Measurements from ENCODE around the gene MSRB3. TPM values are rescaled to one million over a fixed set of nuclear protein-coding genes. Genes with fewer than 3 reads are reported as not detected.

The MSRB3 gene
- total RNA-seq, 1 donor from 2014 or later, result 3.7 TPM

DNA sequence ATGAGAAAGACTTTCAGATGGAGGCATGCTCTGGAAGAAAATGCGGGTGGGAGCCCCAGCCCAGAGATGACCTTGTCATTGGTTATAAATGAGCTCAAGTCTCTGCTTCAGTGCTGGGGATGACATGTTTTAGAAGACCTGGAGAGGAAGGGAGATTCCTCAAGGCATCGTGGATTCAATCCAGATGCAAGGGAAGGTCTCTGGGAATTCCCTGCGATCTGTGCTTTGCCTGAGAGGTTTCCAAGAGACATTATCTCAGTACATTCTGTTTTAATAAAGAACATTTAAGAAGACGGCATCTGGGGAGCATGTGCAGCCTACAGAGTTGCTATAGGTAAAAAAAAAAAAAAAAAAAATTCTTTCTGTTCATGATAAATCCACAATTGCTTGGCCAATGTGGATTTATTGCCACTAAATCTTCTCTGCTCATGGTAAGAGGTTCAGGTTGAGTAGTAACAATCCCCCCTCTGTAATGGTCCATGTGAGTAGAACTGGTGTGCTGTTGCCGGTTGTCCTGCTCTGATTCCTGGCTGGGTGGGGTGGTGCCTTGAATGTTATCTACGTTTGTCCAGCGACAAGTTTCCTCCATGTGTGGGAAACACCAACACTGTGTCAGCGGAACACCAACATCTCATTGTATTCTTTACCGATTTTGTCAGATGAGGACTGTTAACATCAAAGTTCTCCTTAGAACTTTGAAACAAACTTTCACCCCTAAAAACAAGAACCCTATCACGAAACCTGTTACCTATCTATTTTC lies 230.0 kb downstream of the MSRB3 start:
- H3K79me2 ChIP-seq (ENCODE audit: low read depth), result no peaks in the 10 kb centered on the region
- H3K36me3 Mint-ChIP-seq, result peaks cover 8% of the 10 kb centered on the region
- H3K4me3 Mint-ChIP-seq, result peak overlapping the region; percentile 1
- peaks cover 21% of the 10 kb centered on the region for H3K9me3 Mint-ChIP-seq
- H3K36me3 ChIP-seq, result no peaks in the 10 kb centered on the region
- H3K27me3 Mint-ChIP-seq (ENCODE audit: insufficient read depth, low read depth), result peaks cover 36% of the 10 kb centered on the region
- TF ChIP-seq CTCF (IDR thresholded peaks at IDR 0.05) (no peak), EZH2 (IDR thresholded peaks at IDR 0.05) (no peak), EZH2phosphoT487 (IDR thresholded peaks at IDR 0.05) (no peak)
- H4K20me1 ChIP-seq (ENCODE audit: low read depth), result peaks cover 22% of the 10 kb centered on the region
- peaks cover 76% of the 10 kb centered on the region for H3K4me1 Mint-ChIP-seq
- H3K27me3 ChIP-seq, result peaks cover 82% of the 10 kb centered on the region
- no peak overlapping the region for H2AFZ ChIP-seq (replicated peaks)
- H3F3A ChIP-seq (ENCODE audit: low read depth), result peaks cover 20% of the 10 kb centered on the region
- no peak overlapping the region for H3K4me3 ChIP-seq
- H3K4me2 ChIP-seq, result no peak overlapping the region
- H3K4me1 ChIP-seq, result peaks cover 16% of the 10 kb centered on the region
- H3K27ac ChIP-seq, result no peak overlapping the region
- no peaks in the 10 kb centered on the region for H3K9me3 ChIP-seq (ENCODE audit: low read depth)
- H3K27ac Mint-ChIP-seq, result no peak overlapping the region
- no peak overlapping the region for H3K9ac ChIP-seq
- DNase-seq (ENCODE audit: low spot score), result no peak

DNA sequence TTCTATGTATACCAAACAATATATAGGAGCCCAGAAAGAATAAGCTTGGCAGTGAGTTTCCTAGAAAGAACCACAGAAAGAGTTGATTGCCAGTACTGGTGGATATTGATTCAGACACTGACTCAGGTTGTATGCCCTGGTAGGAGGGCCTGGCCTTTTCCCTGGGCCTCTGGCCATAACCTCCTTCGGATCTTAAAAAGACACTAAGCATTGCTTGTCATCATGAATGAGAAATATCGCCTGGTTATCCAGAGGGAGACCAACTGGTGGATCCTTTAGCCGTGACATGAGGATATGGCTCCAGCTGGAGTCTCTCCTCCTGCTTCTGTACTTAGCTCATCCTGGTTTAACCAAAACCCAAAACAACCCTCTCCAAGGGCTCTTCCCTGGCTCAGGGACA lies 231.5 kb downstream of the MSRB3 start:
- Mint-ChIP-seq H3K27me3 (ENCODE audit: insufficient read depth, low read depth) (peaks cover 44% of the 10 kb centered on the region), H3K4me1 (peaks cover 66% of the 10 kb centered on the region), H3K36me3 (peaks cover 6% of the 10 kb centered on the region), H3K9me3 (peaks cover 23% of the 10 kb centered on the region), H3K4me3 (peak overlapping the region; percentile 76), H3K27ac (peak overlapping the region; percentile 95)
- Histone ChIP-seq H3K4me1 (peaks cover 16% of the 10 kb centered on the region), H4K20me1 (ENCODE audit: low read depth) (peaks cover 22% of the 10 kb centered on the region), H3K4me3 (peak overlapping the region; percentile 20), H3K9ac (no peak overlapping the region), H3K79me2 (ENCODE audit: low read depth) (no peaks in the 10 kb centered on the region), H3K36me3 (no peaks in the 10 kb centered on the region), H3K27ac (no peak overlapping the region), H3K9me3 (ENCODE audit: low read depth) (no peaks in the 10 kb centered on the region), H3K27me3 (peaks cover 98% of the 10 kb centered on the region), H3F3A (ENCODE audit: low read depth) (peaks cover 20% of the 10 kb centered on the region), H2AFZ (replicated peaks) (no peak overlapping the region), H3K4me2 (peak overlapping the region; percentile 66)
- no peak for DNase-seq (ENCODE audit: low spot score)
- TF ChIP-seq EZH2phosphoT487 (IDR thresholded peaks at IDR 0.05) (no peak), EZH2 (IDR thresholded peaks at IDR 0.05) (no peak), CTCF (IDR thresholded peaks at IDR 0.05) (no peak)

- Mint-ChIP-seq H3K9me3 (peaks cover 23% of the 10 kb centered on the region), H3K36me3 (peaks cover 6% of the 10 kb centered on the region), H3K27me3 (ENCODE audit: insufficient read depth, low read depth) (peaks cover 44% of the 10 kb centered on the region), H3K4me3 (peak overlapping the region; percentile 76), H3K27ac (peak overlapping the region; percentile 97), H3K4me1 (peaks cover 60% of the 10 kb centered on the region)
- H3K27me3 ChIP-seq, result peaks cover 100% of the 10 kb centered on the region
- no peak overlapping the region for H2AFZ ChIP-seq (replicated peaks)
- TF ChIP-seq EZH2phosphoT487 (IDR thresholded peaks at IDR 0.05) (peak; percentile 44), CTCF (IDR thresholded peaks at IDR 0.05) (no peak)
- peaks cover 20% of the 10 kb centered on the region for H3F3A ChIP-seq (ENCODE audit: low read depth)
- H4K20me1 ChIP-seq (ENCODE audit: low read depth), result peaks cover 22% of the 10 kb centered on the region
- H3K9me3 ChIP-seq (ENCODE audit: low read depth), result no peaks in the 10 kb centered on the region
- DNase-seq (ENCODE audit: low spot score), result peak; percentile 89
- peaks cover 16% of the 10 kb centered on the region for H3K4me1 ChIP-seq
- H3K79me2 ChIP-seq (ENCODE audit: low read depth), result no peaks in the 10 kb centered on the region
- no peak overlapping the region for H3K27ac ChIP-seq
- no peak overlapping the region for H3K9ac ChIP-seq
- H3K36me3 ChIP-seq, result no peaks in the 10 kb centered on the region
- peak overlapping the region; percentile 20 for H3K4me3 ChIP-seq
- H3K4me2 ChIP-seq, result peak overlapping the region; percentile 66
Observed at GRCh38 chr12:65510584-65511050, 232.1 kb downstream of the MSRB3 start.
